GM23338 (cell line): Measurements from ENCODE around the gene ANKRD37.

Source experiments
- EZH2 ChIP-seq: fragments of 200-600 bp; sonication (generic); IDR thresholded peaks from one replicate; pipeline ENCODE4 v1.8.0; 2017; ENCODE audit warnings: antibody characterized with exemption, mild to moderate bottlenecking, low read depth; ENCODE audit not compliant: unreplicated experiment
- EZH2phosphoT487 ChIP-seq: fragments of 200-600 bp; sonication (generic); IDR thresholded peaks from one replicate; pipeline ENCODE4 v1.8.1; 2018; ENCODE audit warnings: antibody characterized with exemption; ENCODE audit not compliant: unreplicated experiment
- NANOG ChIP-seq: IDR thresholded peaks from 2 replicates; pipeline ENCODE4 v1.6.1; 2016; ENCODE audit warnings: antibody characterized with exemption, borderline replicate concordance
- POLR2AphosphoS5 ChIP-seq: IDR thresholded peaks from 2 replicates; pipeline ENCODE4 v1.6.1; 2016; ENCODE audit warnings: antibody characterized with exemption, low read depth
- STAT1 ChIP-seq: IDR thresholded peaks from one replicate; pipeline ENCODE4 v1.6.1; 2016; ENCODE audit warnings: antibody characterized with exemption; ENCODE audit not compliant: unreplicated experiment
- TF ChIP-seq, protein P1 (sequence below), 2 experiments: fragments of 200-600 bp in 1 of 2; sonication (generic) in 1 of 2; conservative IDR thresholded peaks; 2 replicates each; pipeline versions ENCODE4 v1.5.1 to v1.6.1; 2016 to 2017; ENCODE audit warnings: antibody characterized with exemption in 2 of 2, low read depth in 2 of 2, mild to moderate bottlenecking in 2 of 2, moderate library complexity in 1 of 2
- TF ChIP-seq, protein P2 (sequence below): IDR thresholded peaks from one replicate; pipeline ENCODE4 v1.6.1; 2018; ENCODE audit warnings: antibody characterized with exemption; ENCODE audit not compliant: unreplicated experiment

DNA sequence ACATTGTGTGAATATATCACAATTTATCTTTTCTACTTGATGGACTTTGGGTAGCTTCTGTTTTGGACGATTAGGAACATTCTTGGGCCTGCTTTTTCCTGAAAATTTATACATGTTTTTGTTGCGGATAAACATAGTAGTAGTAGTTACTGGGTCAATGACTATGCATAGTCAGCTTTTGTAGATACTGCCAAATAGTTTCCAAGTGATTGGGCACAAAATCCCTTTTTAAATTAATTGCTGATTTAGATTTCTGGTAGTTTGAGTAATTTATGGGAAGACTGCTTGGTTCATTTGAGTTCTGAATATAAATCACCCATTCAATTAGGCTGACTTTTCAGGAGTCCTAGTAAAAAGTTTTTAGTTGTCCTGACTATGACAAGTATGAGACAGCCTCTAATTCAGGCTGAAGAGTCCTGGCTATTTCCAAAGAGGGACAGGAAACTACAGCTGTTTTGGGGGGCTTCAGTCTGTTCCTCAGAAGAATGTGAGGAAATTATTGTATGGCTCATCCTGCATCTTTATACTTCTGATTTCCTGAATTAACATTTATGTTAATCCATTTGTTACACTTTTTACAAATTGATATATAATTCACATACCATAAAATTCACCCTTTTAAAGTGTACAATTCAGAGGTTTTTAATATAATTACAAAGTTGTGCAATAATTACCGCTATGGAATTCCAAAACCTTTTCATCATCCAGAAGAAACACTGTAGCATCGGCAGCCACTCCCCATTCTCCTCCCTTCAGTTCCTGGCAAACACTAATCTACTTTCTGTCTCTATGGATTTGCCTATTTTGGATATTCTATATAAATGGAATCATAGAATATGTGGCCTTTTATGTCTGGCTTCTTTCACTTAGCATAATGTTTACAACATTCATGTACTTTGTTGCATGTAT lies 15.1 kb upstream of the ANKRD37 start:
- TF ChIP-seq, protein P1, sequence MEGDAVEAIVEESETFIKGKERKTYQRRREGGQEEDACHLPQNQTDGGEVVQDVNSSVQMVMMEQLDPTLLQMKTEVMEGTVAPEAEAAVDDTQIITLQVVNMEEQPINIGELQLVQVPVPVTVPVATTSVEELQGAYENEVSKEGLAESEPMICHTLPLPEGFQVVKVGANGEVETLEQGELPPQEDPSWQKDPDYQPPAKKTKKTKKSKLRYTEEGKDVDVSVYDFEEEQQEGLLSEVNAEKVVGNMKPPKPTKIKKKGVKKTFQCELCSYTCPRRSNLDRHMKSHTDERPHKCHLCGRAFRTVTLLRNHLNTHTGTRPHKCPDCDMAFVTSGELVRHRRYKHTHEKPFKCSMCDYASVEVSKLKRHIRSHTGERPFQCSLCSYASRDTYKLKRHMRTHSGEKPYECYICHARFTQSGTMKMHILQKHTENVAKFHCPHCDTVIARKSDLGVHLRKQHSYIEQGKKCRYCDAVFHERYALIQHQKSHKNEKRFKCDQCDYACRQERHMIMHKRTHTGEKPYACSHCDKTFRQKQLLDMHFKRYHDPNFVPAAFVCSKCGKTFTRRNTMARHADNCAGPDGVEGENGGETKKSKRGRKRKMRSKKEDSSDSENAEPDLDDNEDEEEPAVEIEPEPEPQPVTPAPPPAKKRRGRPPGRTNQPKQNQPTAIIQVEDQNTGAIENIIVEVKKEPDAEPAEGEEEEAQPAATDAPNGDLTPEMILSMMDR (conservative IDR thresholded peaks at IDR 0.05; ENCODE audit: low read depth in 2 of 2), result no peak
- TF ChIP-seq, protein P2, sequence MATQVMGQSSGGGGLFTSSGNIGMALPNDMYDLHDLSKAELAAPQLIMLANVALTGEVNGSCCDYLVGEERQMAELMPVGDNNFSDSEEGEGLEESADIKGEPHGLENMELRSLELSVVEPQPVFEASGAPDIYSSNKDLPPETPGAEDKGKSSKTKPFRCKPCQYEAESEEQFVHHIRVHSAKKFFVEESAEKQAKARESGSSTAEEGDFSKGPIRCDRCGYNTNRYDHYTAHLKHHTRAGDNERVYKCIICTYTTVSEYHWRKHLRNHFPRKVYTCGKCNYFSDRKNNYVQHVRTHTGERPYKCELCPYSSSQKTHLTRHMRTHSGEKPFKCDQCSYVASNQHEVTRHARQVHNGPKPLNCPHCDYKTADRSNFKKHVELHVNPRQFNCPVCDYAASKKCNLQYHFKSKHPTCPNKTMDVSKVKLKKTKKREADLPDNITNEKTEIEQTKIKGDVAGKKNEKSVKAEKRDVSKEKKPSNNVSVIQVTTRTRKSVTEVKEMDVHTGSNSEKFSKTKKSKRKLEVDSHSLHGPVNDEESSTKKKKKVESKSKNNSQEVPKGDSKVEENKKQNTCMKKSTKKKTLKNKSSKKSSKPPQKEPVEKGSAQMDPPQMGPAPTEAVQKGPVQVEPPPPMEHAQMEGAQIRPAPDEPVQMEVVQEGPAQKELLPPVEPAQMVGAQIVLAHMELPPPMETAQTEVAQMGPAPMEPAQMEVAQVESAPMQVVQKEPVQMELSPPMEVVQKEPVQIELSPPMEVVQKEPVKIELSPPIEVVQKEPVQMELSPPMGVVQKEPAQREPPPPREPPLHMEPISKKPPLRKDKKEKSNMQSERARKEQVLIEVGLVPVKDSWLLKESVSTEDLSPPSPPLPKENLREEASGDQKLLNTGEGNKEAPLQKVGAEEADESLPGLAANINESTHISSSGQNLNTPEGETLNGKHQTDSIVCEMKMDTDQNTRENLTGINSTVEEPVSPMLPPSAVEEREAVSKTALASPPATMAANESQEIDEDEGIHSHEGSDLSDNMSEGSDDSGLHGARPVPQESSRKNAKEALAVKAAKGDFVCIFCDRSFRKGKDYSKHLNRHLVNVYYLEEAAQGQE, result no peak
- no peak for TF ChIP-seq EZH2
- no peak for TF ChIP-seq POLR2AphosphoS5
- no peak for TF ChIP-seq EZH2phosphoT487
- no peak for TF ChIP-seq STAT1
- TF ChIP-seq NANOG, result no peak
